GM21515 (cell line): ENCODE measurements around the gene SVOP.

Source experiments
- ATAC-seq: cut with Tn5 transposase; IDR thresholded peaks from one replicate; pipeline ENCODE4 v1.9.1; 2021; ENCODE audit not compliant: unreplicated experiment

The SVOP gene

DNA sequence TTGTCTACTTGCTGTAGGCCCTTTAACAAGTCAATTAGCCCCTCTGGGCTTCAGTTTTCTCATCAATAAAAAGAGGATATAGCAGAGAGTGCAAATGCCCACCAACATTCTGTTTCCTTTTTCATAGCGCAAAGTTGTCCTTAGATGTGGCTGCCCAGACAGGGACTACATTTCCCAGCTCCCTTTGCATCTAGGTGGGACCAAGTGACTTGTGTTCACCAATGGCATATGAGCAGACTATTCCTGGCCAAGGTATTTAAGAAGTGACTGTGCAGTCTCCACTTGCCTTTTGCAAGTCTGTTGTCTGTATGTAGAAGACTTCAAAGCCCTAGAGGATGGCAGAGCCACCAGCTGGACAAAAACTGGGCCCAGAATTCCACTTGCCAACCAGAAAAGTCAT lies 81.3 kb downstream of the SVOP start:
- no peak for ATAC-seq

- no peak for ATAC-seq
These were observed 82.5 kb downstream of the SVOP start for GRCh38 chr12:108938247-108938924.

- ATAC-seq = no peak
These were observed 85.6 kb downstream of the SVOP start for GRCh38 chr12:108935159-108935763.

DNA sequence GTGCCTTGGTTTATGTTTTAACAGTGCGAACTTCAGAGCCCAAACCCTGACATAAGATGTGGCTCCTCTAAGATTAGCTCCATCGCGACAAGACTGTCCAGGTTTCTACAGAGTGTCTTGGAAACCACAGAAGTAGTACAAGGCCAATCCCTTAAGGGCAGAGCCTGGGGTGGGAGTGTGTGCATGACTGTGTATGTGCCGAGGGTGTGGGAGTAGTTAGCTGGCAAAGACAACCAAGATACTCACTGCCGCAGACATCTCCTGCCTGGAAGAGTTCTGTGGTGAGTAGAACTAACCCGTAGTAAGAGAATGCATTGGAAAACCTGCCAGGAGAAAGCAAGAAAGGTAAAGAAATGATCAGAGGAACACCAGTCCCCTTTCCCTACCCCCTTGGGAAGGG lies 86.9 kb downstream of the SVOP start:
- ATAC-seq = no peak

DNA sequence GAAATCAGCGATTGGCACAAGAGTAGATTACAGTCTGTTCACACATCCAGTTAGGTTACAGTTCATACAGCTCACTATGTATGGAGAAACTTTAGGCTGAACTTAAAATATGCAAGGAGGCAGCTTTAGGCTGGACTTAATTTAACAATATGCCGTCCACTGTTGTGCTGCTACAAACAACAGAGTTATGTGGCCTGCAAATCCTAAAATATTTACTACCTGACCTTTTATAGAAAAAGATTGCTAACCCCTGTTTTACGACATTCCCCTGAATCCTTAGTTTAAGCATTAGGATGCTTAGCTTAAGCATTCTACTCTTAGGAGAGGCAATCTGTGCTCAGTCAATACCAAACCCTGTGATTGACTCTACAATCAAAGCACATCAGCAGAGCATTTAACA lies 90.1 kb downstream of the SVOP start:
- ATAC-seq = no peak

GRCh38 chr12:108930155-108930554 lies 90.7 kb downstream of the SVOP start:
- no peak for ATAC-seq

- no peak for ATAC-seq
These were observed 92.2 kb downstream of the SVOP start for GRCh38 chr12:108928695-108929094.

- ATAC-seq = no peak
These were observed 98.0 kb downstream of the SVOP start for GRCh38 chr12:108922918-108923317.

DNA sequence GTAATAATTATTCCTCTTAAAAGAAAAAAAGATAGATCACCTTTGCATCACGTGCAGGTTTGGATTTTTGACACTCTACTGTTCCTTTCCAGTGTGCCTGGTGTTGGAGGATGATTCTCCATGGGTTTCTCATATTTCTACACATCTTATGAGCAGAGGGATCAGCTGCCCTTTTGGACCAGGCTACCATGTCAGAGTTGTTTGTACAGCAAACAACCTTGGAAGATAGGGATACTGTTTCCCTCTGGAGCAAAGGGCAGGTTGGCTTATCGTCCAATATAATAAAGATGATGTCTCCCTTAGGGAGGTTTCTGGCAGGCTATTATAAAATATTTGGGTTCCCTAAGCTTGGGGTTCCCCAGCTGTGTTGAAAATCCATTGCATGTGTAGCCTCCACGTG lies 98.9 kb downstream of the SVOP start:
- no peak for ATAC-seq

- no peak for ATAC-seq
These were observed 101.8 kb downstream of the SVOP start for GRCh38 chr12:108918960-108919642.

DNA sequence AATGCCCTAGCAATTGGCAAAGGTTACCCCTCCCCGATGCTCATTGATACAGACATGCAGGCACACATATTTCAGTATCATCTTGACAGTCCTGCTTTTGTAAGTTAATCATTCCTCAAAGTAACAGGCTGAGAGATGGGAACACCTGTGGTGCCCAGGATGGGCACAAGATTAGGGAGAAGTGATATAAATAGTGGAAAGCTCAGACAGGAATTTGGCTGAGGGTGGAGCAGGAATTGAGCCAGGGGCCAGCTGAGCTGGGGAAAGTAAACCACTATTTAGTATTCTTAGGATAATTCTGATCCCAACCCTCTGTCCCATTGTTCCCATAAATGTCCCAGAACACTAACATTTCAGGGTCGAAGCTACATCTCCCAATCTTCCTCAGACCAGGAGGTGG lies 102.7 kb downstream of the SVOP start:
- no peak for ATAC-seq

DNA sequence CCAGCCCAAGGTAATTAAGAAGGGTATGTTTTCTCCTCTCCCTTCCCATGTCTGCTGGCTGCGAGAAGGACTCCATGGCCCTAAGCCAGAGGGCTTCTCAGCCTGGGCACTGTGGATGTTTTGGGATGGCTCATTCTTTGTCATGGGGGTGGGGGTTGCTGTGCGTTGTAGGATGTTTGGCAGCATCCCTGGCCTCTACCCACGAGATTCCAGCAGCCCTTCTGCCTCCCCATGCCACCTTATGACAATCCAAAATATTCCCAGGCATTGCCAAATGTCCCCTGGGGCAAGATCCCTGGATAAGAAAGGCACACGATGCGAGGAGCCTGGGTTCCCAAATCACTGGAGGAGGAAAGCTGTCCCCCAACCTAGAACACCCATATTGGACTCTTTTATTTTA lies 104.5 kb downstream of the SVOP start:
- ATAC-seq = no peak

DNA sequence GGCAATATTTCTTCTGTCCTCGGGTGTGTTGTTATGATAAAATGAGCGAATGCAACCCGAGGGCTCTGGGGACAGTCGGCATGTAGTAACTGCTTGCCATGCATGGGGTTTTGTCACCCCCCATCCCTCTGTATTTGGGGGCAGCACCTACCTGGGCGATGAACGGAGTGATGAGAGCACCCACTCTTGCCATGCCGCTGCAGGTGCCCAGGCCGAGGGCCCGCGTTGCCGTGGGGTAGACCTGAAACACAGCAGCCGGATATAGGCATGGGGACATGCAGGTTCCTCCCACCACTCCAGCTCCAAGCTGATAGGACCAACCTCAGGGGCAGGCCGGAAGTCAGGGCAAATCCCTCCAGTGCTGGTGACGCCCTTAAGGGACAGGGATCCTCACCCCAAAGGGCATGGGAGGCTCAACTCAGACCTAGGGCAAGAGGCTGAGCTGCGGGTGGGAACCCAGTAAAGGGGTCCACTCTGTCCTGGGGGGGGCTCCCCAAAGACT lies 105.2 kb downstream of the SVOP start:
- ATAC-seq = no peak

DNA sequence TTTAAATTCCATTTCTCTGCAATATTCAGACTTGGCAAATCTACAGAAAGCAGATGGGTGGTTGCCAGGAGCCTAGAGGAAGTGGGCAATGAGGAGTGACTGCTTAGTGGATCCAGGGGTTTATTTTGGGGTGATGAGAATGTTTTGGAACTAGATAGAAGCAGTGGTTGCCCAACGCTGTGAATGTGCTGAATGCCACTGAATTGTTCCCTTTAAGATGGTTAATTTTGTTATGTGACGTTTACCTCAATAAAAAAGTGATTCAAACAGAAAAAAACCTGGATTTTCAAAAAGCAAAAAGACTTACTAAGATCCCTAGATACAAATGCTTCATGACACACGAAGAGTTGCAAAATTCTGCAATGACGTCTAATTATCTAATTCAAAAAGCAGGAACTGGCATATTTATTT lies 106.7 kb downstream of the SVOP start:
- ATAC-seq = no peak

DNA sequence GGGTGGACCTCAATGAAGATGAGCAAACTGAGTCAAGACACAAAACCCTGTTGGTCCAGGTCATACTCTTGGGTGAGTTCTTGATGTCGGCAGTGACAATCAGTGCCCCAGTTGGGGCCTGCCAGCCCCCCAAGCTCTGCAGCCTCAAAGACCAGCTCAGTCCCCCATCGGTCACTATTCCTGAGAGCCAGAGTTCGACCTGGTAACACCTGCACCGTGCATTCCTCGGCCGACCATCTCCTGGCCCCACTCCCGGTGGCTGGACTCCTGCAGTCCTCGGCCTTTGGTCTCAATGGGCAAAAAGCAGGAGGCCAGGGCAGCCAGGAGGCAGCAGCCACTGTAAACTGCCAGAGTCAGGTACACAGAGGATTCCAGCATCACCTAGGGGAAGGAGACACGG lies 108.5 kb downstream of the SVOP start:
- no peak for ATAC-seq

- ATAC-seq = no peak
These were observed 109.0 kb downstream of the SVOP start for GRCh38 chr12:108911915-108912314.

DNA sequence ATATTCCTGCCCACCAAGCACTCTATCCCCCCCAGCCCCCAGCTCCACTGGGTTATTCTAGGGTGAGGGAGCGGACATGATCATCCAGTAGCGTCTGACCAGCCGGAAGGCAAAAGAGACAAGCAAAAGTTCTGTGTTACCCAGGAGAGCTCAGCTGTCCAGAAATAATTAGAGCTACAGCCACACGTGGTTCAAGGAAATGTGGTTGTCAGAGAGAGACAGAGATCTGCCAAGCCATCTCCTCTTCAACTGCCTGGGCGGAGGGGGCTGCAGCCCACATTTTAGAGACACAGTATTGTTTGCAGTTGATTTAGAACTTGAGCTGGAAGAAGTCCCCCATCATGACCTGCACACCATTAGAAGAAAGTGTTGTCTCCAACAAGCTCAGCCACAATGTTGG lies 110.5 kb downstream of the SVOP start:
- no peak for ATAC-seq

- no peak for ATAC-seq
These were observed 113.0 kb downstream of the SVOP start for GRCh38 chr12:108907839-108908351.

- no peak for ATAC-seq
These were observed 113.9 kb downstream of the SVOP start for GRCh38 chr12:108906971-108907370.

DNA sequence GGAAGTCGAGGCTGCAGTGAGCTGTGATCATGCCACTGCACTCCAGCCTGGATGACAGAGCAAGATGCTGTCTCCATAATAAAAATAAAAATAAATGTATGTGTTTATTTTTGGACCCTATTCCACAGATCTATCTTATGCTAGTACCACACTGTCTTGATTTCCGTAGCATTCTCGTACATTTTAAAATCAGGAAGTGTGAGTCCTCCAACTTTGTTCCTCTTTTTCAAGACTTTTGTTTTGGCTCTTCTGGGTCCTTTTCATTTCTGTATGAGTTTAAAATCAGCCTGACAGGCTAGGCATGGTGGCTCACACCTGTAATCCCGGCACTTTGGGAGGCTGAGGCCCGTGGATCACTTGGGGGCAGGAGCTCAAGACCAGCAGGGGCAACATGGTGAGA lies 115.1 kb downstream of the SVOP start:
- no peak for ATAC-seq

DNA sequence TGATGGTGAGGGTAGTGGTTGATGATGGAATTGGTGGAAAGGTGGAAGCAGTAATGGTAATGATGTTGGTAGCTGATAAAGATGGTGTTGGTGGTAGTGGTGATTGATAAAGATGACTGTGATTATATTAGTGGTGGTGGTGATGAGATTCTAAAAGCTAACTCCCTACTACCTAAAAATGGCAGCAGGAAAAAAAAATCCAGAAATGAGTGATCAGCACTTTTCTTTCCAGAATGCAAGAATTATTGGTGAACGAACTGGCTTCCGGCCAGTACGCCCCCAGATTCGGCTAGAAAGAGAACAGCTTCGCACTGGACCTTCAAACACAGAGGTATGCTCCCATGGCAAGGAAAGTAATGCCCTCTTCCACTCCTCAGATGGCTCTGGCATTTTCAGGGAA lies 121.7 kb downstream of the SVOP start:
- no peak for ATAC-seq

DNA sequence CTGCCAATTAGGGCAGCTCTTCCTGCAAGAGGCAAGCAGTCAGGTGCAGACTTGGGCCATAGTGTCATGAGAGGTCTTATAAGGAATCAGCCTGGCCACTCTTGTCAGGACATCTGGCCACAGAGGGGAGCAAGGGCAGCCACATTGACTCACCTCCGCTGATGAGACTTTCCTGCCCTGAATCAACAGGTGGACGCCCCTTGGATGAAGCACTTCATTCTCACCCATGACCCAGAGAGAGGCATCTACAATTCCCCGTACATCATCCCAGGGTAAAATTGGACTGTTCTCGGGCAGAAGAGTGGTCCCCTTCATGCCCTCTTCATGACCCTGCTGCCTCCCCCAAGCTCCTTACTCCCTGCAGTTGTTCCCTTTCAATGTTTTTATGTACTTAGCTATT lies 124.1 kb downstream of the SVOP start:
- ATAC-seq = no peak
